SU-DHL-6 (cell line): ENCODE data around the gene CDH23.

Experiments used
- H2AFZ ChIP-seq: fragments of 200-600 bp; sonication (generic); 2 replicates; pipeline ENCODE4 v1.6.1; 2014; ENCODE audit warnings: low read depth, mild to moderate bottlenecking, moderate library complexity, mixed read lengths, antibody characterized with exemption, low read length; ENCODE audit not compliant: severe bottlenecking
- H3F3A ChIP-seq: fragments of 200-600 bp; shearing (Covaris generic); 2 replicates; pipeline ENCODE4 v1.6.0; 2016; ENCODE audit warnings: antibody characterized with exemption, mild to moderate bottlenecking; ENCODE audit not compliant: insufficient read depth
- H3K27ac ChIP-seq: fragments of 200-600 bp; sonication (generic); 2 replicates; pipeline ENCODE4 v1.5.1; 2016; ENCODE audit warnings: low read depth, mild to moderate bottlenecking, low read length, moderate library complexity, mixed read lengths
- H3K27me3 ChIP-seq: fragments of 200-600 bp; sonication (generic), shearing (Covaris generic); 2 replicates; pipeline ENCODE4 v1.6.0; 2014; ENCODE audit warnings: mild to moderate bottlenecking, low read length
- H3K36me3 ChIP-seq: fragments of 200-600 bp; sonication (generic); 2 replicates; pipeline ENCODE4 v1.6.1; 2014; ENCODE audit warnings: mild to moderate bottlenecking, low read length, mixed read lengths
- H3K4me2 ChIP-seq: fragments of 300-600, 200-600 bp; shearing (Covaris generic), sonication (generic); 2 replicates; pipeline ENCODE4 v1.6.0; 2014; ENCODE audit warnings: low read length, low read depth, mild to moderate bottlenecking; ENCODE audit not compliant: poor library complexity, severe bottlenecking
- H3K4me3 ChIP-seq: fragments of 200-600 bp; sonication (generic); 2 replicates; pipeline ENCODE4 v1.5.1; 2014; ENCODE audit warnings: antibody characterized with exemption, low read length, mild to moderate bottlenecking, mixed read lengths; ENCODE audit not compliant: insufficient read depth, poor library complexity, severe bottlenecking
- H3K79me2 ChIP-seq: fragments of 200-600 bp; sonication (generic); 2 replicates; pipeline ENCODE4 v1.6.1; 2014; ENCODE audit warnings: mild to moderate bottlenecking, low read length, moderate library complexity; ENCODE audit not compliant: insufficient read depth
- H3K9ac ChIP-seq: fragments of 200-600 bp; sonication (generic); 2 replicates; pipeline ENCODE4 v1.7.0; 2014; ENCODE audit warnings: mild to moderate bottlenecking, low read length
- H3K9me2 ChIP-seq: fragments of 200-600 bp; sonication (generic); replicated peaks from 2 replicates; pipeline ENCODE4 v1.6.1; 2014; ENCODE audit warnings: low read length; ENCODE audit not compliant: insufficient read depth
- H3K9me3 ChIP-seq: fragments of 200-600 bp; sonication (generic); 2 replicates; pipeline ENCODE4 v1.6.1; 2014; ENCODE audit warnings: low read length, mixed read lengths; ENCODE audit not compliant: insufficient read depth
- H4K20me1 ChIP-seq: fragments of 200-600 bp; sonication (generic); 2 replicates; pipeline ENCODE4 v1.6.1; 2014; ENCODE audit warnings: low read depth, mild to moderate bottlenecking, antibody characterized with exemption, low read length, moderate library complexity, mixed read lengths
- EZH2phosphoT487 ChIP-seq: fragments of 200-600 bp; sonication (generic), shearing (Covaris generic); conservative IDR thresholded peaks from 2 replicates; pipeline ENCODE4 v1.6.1; 2018; ENCODE audit warnings: mild to moderate bottlenecking, antibody characterized with exemption, low read length, moderate library complexity, mixed read lengths
- TF ChIP-seq, protein P1 (sequence below): fragments of 200-600 bp; sonication (generic); IDR thresholded peaks from one replicate; pipeline ENCODE4 v1.5.1; 2017; ENCODE audit warnings: antibody characterized with exemption, mild to moderate bottlenecking, low read length, moderate library complexity; ENCODE audit not compliant: insufficient read depth, poor library complexity, severe bottlenecking

Gene CDH23

GRCh38 chr10:71650397-71650796 is 253.7 kb downstream of the CDH23 start:
- Histone ChIP-seq H3K9me3 (no peaks in the 10 kb centered on the region), H4K20me1 (no peaks in the 10 kb centered on the region), H3K27ac (no peak overlapping the region), H3F3A (no peaks in the 10 kb centered on the region), H2AFZ (no peak overlapping the region), H3K36me3 (no peaks in the 10 kb centered on the region), H3K79me2 (no peaks in the 10 kb centered on the region), H3K9ac (no peak overlapping the region), H3K4me3 (no peak overlapping the region), H3K9me2 (no peaks in the 10 kb centered on the region), H3K4me2 (no peak overlapping the region), H3K27me3 (no peaks in the 10 kb centered on the region)
- TF ChIP-seq, protein P1, sequence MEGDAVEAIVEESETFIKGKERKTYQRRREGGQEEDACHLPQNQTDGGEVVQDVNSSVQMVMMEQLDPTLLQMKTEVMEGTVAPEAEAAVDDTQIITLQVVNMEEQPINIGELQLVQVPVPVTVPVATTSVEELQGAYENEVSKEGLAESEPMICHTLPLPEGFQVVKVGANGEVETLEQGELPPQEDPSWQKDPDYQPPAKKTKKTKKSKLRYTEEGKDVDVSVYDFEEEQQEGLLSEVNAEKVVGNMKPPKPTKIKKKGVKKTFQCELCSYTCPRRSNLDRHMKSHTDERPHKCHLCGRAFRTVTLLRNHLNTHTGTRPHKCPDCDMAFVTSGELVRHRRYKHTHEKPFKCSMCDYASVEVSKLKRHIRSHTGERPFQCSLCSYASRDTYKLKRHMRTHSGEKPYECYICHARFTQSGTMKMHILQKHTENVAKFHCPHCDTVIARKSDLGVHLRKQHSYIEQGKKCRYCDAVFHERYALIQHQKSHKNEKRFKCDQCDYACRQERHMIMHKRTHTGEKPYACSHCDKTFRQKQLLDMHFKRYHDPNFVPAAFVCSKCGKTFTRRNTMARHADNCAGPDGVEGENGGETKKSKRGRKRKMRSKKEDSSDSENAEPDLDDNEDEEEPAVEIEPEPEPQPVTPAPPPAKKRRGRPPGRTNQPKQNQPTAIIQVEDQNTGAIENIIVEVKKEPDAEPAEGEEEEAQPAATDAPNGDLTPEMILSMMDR: no peak
- no peak for TF ChIP-seq EZH2phosphoT487

- Histone ChIP-seq H3K27me3 (no peaks in the 10 kb centered on the region), H3K36me3 (no peaks in the 10 kb centered on the region), H3K9me2 (no peaks in the 10 kb centered on the region), H3K9ac (no peak overlapping the region), H2AFZ (no peak overlapping the region), H4K20me1 (no peaks in the 10 kb centered on the region), H3K4me2 (no peak overlapping the region), H3K9me3 (no peaks in the 10 kb centered on the region), H3K79me2 (no peaks in the 10 kb centered on the region), H3K27ac (no peak overlapping the region), H3F3A (no peaks in the 10 kb centered on the region), H3K4me3 (no peak overlapping the region)
- no peak for TF ChIP-seq EZH2phosphoT487
- TF ChIP-seq, protein P1: no peak
Observed at GRCh38 chr10:71651428-71651827, 254.7 kb downstream of the CDH23 start.

DNA sequence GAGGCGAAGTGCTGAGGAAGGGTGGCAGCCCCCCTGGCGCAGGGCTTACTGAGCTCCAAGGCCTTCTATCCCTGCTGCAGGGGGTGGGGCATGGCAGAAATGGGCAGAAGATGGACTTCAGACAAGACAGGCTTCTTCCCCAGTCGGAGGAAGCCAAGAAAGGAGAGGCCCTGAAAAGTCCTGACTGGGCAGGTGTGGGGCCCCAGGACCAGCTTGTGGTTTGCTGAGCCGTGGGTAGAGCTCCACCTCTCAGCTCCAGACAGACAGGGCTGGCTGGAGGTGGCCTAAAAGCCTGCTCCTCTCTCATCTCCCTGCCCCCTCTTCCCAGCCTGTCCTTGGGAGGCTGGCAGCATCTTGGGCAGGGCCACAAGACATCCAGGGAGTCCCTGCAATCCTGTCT is 255.2 kb downstream of the CDH23 start:
- TF ChIP-seq, protein P1: no peak
- TF ChIP-seq EZH2phosphoT487: no peak
- no peaks in the 10 kb centered on the region for H3K27me3 ChIP-seq
- H3K4me2 ChIP-seq: no peak overlapping the region
- no peaks in the 10 kb centered on the region for H3F3A ChIP-seq
- H3K27ac ChIP-seq: no peak overlapping the region
- H3K9me2 ChIP-seq: no peaks in the 10 kb centered on the region
- H4K20me1 ChIP-seq: no peaks in the 10 kb centered on the region
- no peak overlapping the region for H3K9ac ChIP-seq
- no peaks in the 10 kb centered on the region for H3K79me2 ChIP-seq
- H2AFZ ChIP-seq: no peak overlapping the region
- no peak overlapping the region for H3K4me3 ChIP-seq
- H3K36me3 ChIP-seq: no peaks in the 10 kb centered on the region
- H3K9me3 ChIP-seq: no peaks in the 10 kb centered on the region

GRCh38 chr10:71653044-71653443 is 256.3 kb downstream of the CDH23 start:
- Histone ChIP-seq H3K4me3 (no peak overlapping the region), H3F3A (no peaks in the 10 kb centered on the region), H3K4me2 (no peak overlapping the region), H3K9ac (no peak overlapping the region), H3K9me3 (no peaks in the 10 kb centered on the region), H4K20me1 (no peaks in the 10 kb centered on the region), H3K9me2 (no peaks in the 10 kb centered on the region), H3K79me2 (no peaks in the 10 kb centered on the region), H3K27ac (no peak overlapping the region), H3K36me3 (no peaks in the 10 kb centered on the region), H3K27me3 (no peaks in the 10 kb centered on the region), H2AFZ (no peak overlapping the region)
- TF ChIP-seq, protein P1: no peak
- TF ChIP-seq EZH2phosphoT487: no peak
